Vagina (tissue), 2 donors: ENCODE measurements around the gene CCDC71.

Experiments
- POLR2A ChIP-seq, 2 donors: fragments of 450-650 bp; IDR thresholded peaks; one replicate each; pipeline ENCODE4 v1.6.1; 2017; ENCODE audit warnings: antibody characterized with exemption in 2 of 2, mild to moderate bottlenecking in 2 of 2, moderate library complexity in 2 of 2
- POLR2AphosphoS5 ChIP-seq, 2 donors: sonication (generic); formaldehyde crosslinking; IDR thresholded peaks; one replicate each; pipeline ENCODE4 v1.9.0; 2017; ENCODE audit warnings: antibody characterized with exemption in 2 of 2, mild to moderate bottlenecking in 2 of 2, low read depth in 1 of 2; ENCODE audit not compliant: insufficient read depth in 1 of 2
- TF ChIP-seq, protein P1 (sequence below), 3 experiments: fragments of 450-650 bp in 2 of 3; fragments of 200-600 bp in 1 of 3; sonication (generic) in 1 of 3; IDR thresholded peaks; one replicate each; pipeline ENCODE4 v1.5.1; 2017 to 2019; ENCODE audit warnings: antibody characterized with exemption in 3 of 3, mild to moderate bottlenecking in 2 of 3, moderate library complexity in 2 of 3

DNA sequence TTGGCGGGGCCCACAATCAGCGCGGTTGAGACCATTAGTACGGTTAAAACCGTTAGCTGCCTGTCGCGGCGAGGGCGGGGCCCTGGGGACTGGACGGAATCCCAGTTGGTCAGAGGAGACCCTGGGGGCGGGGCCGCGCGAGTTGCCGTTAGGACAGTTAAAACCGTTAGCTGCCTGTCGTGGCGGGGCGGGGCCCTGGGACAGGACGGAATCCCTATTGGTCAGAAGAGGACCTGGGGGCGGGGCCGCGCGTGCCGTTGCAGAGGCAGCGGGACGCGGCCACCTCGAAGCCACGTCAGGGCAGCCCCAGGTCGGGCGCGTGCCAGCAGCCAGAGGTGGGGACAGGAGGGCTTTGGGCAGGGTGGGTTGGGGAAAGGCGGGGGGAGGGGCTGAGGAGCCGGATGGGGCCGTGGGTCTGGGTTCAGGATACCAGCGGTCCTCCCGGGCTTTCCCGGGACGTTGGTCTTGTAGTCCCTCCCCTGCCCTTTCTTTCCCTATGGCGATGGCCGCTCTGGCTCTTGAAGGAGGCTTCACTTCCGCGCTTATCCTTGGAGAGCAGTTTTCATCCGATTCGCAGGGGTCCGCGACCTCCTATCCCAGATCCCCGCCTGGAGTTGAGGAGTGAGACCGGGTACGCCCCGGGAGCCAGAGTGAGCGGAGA lies 33.2 kb upstream of the CCDC71 start:
- TF ChIP-seq, protein P1, sequence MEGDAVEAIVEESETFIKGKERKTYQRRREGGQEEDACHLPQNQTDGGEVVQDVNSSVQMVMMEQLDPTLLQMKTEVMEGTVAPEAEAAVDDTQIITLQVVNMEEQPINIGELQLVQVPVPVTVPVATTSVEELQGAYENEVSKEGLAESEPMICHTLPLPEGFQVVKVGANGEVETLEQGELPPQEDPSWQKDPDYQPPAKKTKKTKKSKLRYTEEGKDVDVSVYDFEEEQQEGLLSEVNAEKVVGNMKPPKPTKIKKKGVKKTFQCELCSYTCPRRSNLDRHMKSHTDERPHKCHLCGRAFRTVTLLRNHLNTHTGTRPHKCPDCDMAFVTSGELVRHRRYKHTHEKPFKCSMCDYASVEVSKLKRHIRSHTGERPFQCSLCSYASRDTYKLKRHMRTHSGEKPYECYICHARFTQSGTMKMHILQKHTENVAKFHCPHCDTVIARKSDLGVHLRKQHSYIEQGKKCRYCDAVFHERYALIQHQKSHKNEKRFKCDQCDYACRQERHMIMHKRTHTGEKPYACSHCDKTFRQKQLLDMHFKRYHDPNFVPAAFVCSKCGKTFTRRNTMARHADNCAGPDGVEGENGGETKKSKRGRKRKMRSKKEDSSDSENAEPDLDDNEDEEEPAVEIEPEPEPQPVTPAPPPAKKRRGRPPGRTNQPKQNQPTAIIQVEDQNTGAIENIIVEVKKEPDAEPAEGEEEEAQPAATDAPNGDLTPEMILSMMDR (IDR thresholded peaks at IDR 0.05): no peak
- TF ChIP-seq POLR2A (IDR thresholded peaks at IDR 0.05): no peak
- peak; percentile 11 to 60 for TF ChIP-seq POLR2AphosphoS5 (IDR thresholded peaks at IDR 0.05; ENCODE audit: insufficient read depth in 1 of 2, low read depth in 1 of 2)
